Measurements from ENCODE around the gene LRRC15.
A peak's percentile ranks its signal among the peaks of the same experiment; 100 is the strongest.

Gene LRRC15

GRCh38 chr3:194315088-194315964, 54.2 kb downstream of the LRRC15 start:
- peak; percentile 96 for TF ChIP-seq CTCF (IDR thresholded peaks at IDR 0.05; ENCODE audit: borderline replicate concordance, control extremely low read depth, extremely low read depth, insufficient read depth, missing control alignments)
- DNase-seq (ENCODE audit: low spot score): peak; percentile 92
- in situ Hi-C loops (cut with MboI; ENCODE audit: low sequenced_read_pairs, unreplicated experiment): loop anchor here (5.0 to 25.0 kb wide), 4 partner anchors 181 to 653 kb away; partner anchors contain the start of gene HES1

GRCh38 chr3:194314388-194315068, 55.0 kb downstream of the LRRC15 start:
- in situ Hi-C loops (cut with MboI; ENCODE audit: low sequenced_read_pairs, unreplicated experiment): loop anchor here (5.0 to 25.0 kb wide), 4 partner anchors 180 to 652 kb away; partner anchors contain the start of gene HES1
- DNase-seq (ENCODE audit: low spot score): no peak
- no peak for TF ChIP-seq CTCF (IDR thresholded peaks at IDR 0.05; ENCODE audit: borderline replicate concordance, control extremely low read depth, extremely low read depth, insufficient read depth, missing control alignments)

GRCh38 chr3:194313560-194314387, 55.8 kb downstream of the LRRC15 start:
- no peak for TF ChIP-seq CTCF (IDR thresholded peaks at IDR 0.05; ENCODE audit: borderline replicate concordance, control extremely low read depth, extremely low read depth, insufficient read depth, missing control alignments)
- DNase-seq (ENCODE audit: low spot score): no peak
- in situ Hi-C loops (cut with MboI; ENCODE audit: low sequenced_read_pairs, unreplicated experiment): loop anchor here (10.0 to 25.0 kb wide), 3 partner anchors 179 to 651 kb away; partner anchors contain the start of gene HES1

- in situ Hi-C loops (cut with MboI; ENCODE audit: low sequenced_read_pairs, unreplicated experiment): loop anchor here (10.0 to 25.0 kb wide), 3 partner anchors 178 to 651 kb away; partner anchors contain the start of gene HES1
- TF ChIP-seq CTCF (IDR thresholded peaks at IDR 0.05; ENCODE audit: borderline replicate concordance, control extremely low read depth, extremely low read depth, insufficient read depth, missing control alignments): no peak
- DNase-seq (ENCODE audit: low spot score): no peak
Observed at GRCh38 chr3:194312743-194313281, 56.7 kb downstream of the LRRC15 start.

- in situ Hi-C loops (cut with MboI; ENCODE audit: low sequenced_read_pairs, unreplicated experiment): loop anchor here (10.0 to 25.0 kb wide), 3 partner anchors 177 to 650 kb away; partner anchors contain the start of gene HES1
- no peak for DNase-seq (ENCODE audit: low spot score)
- no peak for TF ChIP-seq CTCF (IDR thresholded peaks at IDR 0.05; ENCODE audit: borderline replicate concordance, control extremely low read depth, extremely low read depth, insufficient read depth, missing control alignments)
Observed at GRCh38 chr3:194312186-194312742, 57.3 kb downstream of the LRRC15 start.

Measured in GM13976 (cell line).